ENCODE data around the gene TMEM158. TPM values are rescaled to one million over a fixed set of nuclear protein-coding genes. Genes with fewer than 3 reads are reported as not detected.

The TMEM158 gene
- total and polyA plus RNA-seq, 2 donors (not counting 1 experiment from before 2014, with no cell fraction given): 31.6 to 125 TPM

- Histone ChIP-seq H2AFZ (ENCODE audit: low read length) (no peak overlapping the region), H3K79me2 (ENCODE audit: control insufficient read depth, insufficient read depth, low read length) (no peaks in the 10 kb centered on the region)
- TF ChIP-seq EZH2 (IDR thresholded peaks at IDR 0.05; ENCODE audit: low read length, missing control alignments): no peak
These were observed 41.0 kb upstream of the TMEM158 start for GRCh38 chr3:45267097-45267496.

GRCh38 chr3:45261333-45262110 is 35.4 kb upstream of the TMEM158 start:
- Histone ChIP-seq H3K79me2 (ENCODE audit: control insufficient read depth, insufficient read depth, low read length) (no peaks in the 10 kb centered on the region), H3K27me3 (ENCODE audit: control insufficient read depth, insufficient read depth, low read length) (peaks cover 5% of the 10 kb centered on the region), H3K9ac (ENCODE audit: insufficient read depth, low read length) (no peak overlapping the region), H3K9me3 (ENCODE audit: control insufficient read depth, insufficient read depth, low read depth, low read length) (no peaks in the 10 kb centered on the region), H2AFZ (ENCODE audit: low read length) (no peak overlapping the region), H3K27ac (ENCODE audit: insufficient read depth, low read length) (no peak overlapping the region), H3K4me2 (ENCODE audit: extremely low read depth, insufficient read depth, low read length) (no peak overlapping the region), H3K4me3 (replicated peaks in 1 of 4; ENCODE audit: control extremely low read depth in 1 of 4, insufficient read depth in 1 of 4, low read depth in 3 of 4, low read length in 4 of 4) (no peak overlapping the region), H3K36me3 (ENCODE audit: control insufficient read depth, insufficient read depth, low read length) (no peaks in the 10 kb centered on the region), H4K20me1 (ENCODE audit: control insufficient read depth, extremely low read depth, insufficient read depth, low read length) (no peaks in the 10 kb centered on the region), H3K4me1 (ENCODE audit: control insufficient read depth, extremely low read depth, insufficient read depth, low read length) (no peaks in the 10 kb centered on the region)
- TF ChIP-seq EZH2 (IDR thresholded peaks at IDR 0.05; ENCODE audit: low read length, missing control alignments): no peak
- TF ChIP-seq CTCF (conservative IDR thresholded peaks at IDR 0.05 in 1 of 2, IDR thresholded peaks at IDR 0.05 in 1 of 2; ENCODE audit: low read depth in 1 of 2, low read length in 2 of 2): no peak
- DNase-seq (ENCODE audit: low read depth in 2 of 2): no peak

More at GRCh38 chr3:45267097-45267496, 41.0 kb upstream of the TMEM158 start:
- Histone ChIP-seq H3K4me1 (ENCODE audit: control insufficient read depth, extremely low read depth, insufficient read depth, low read length) (no peaks in the 10 kb centered on the region), H3K4me2 (ENCODE audit: extremely low read depth, insufficient read depth, low read length) (no peak overlapping the region), H3K9me3 (ENCODE audit: control insufficient read depth, insufficient read depth, low read depth, low read length) (no peaks in the 10 kb centered on the region), H4K20me1 (ENCODE audit: control insufficient read depth, extremely low read depth, insufficient read depth, low read length) (no peaks in the 10 kb centered on the region), H3K4me3 (replicated peaks in 1 of 4; ENCODE audit: control extremely low read depth in 1 of 4, insufficient read depth in 1 of 4, low read depth in 3 of 4, low read length in 4 of 4) (no peak overlapping the region), H3K27me3 (ENCODE audit: control insufficient read depth, insufficient read depth, low read length) (no peaks in the 10 kb centered on the region), H3K36me3 (ENCODE audit: control insufficient read depth, insufficient read depth, low read length) (no peaks in the 10 kb centered on the region), H3K9ac (ENCODE audit: insufficient read depth, low read length) (no peak overlapping the region), H3K27ac (ENCODE audit: insufficient read depth, low read length) (no peak overlapping the region)
- DNase-seq (ENCODE audit: low read depth in 2 of 2): no peak

- no peak for TF ChIP-seq CTCF (conservative IDR thresholded peaks at IDR 0.05 in 1 of 2, IDR thresholded peaks at IDR 0.05 in 1 of 2; ENCODE audit: low read depth in 1 of 2, low read length in 2 of 2)
- TF ChIP-seq EZH2 (IDR thresholded peaks at IDR 0.05; ENCODE audit: low read length, missing control alignments): no peak
- no peak overlapping the region for H3K9ac ChIP-seq (ENCODE audit: insufficient read depth, low read length)
- no peaks in the 10 kb centered on the region for H3K79me2 ChIP-seq (ENCODE audit: control insufficient read depth, insufficient read depth, low read length)
- H2AFZ ChIP-seq (ENCODE audit: low read length): no peak overlapping the region
- no peak overlapping the region for H3K4me2 ChIP-seq (ENCODE audit: extremely low read depth, insufficient read depth, low read length)
- no peaks in the 10 kb centered on the region for H4K20me1 ChIP-seq (ENCODE audit: control insufficient read depth, extremely low read depth, insufficient read depth, low read length)
- no peak for DNase-seq (ENCODE audit: low read depth in 2 of 2)
- H3K27ac ChIP-seq (ENCODE audit: insufficient read depth, low read length): no peak overlapping the region
- no peaks in the 10 kb centered on the region for H3K4me1 ChIP-seq (ENCODE audit: control insufficient read depth, extremely low read depth, insufficient read depth, low read length)
- no peaks in the 10 kb centered on the region for H3K36me3 ChIP-seq (ENCODE audit: control insufficient read depth, insufficient read depth, low read length)
- H3K9me3 ChIP-seq (ENCODE audit: control insufficient read depth, insufficient read depth, low read depth, low read length): no peaks in the 10 kb centered on the region
- H3K27me3 ChIP-seq (ENCODE audit: control insufficient read depth, insufficient read depth, low read length): peaks cover 5% of the 10 kb centered on the region
- H3K4me3 ChIP-seq (replicated peaks in 1 of 4; ENCODE audit: control extremely low read depth in 1 of 4, insufficient read depth in 1 of 4, low read depth in 3 of 4, low read length in 4 of 4): no peak overlapping the region
These were observed 33.0 kb upstream of the TMEM158 start for GRCh38 chr3:45259133-45259532.
